PC-3 (cell line): ENCODE measurements around the gene ZFC3H1. TPM values are rescaled to one million over a fixed set of nuclear protein-coding genes. Genes with fewer than 3 reads are reported as not detected.
"Not testable (repeated sequence)": the region's sequence is repeated elsewhere in the genome, so short reads cannot be mapped to it uniquely, and the experiment has no call there.

Experiments used
- ATAC-seq: fragments of 200-7000 bp; cut with Tn5 transposase; 2 replicates; pipeline ENCODE4 v1.9.1; 2020; ENCODE audit warnings: mild to moderate bottlenecking, moderate library complexity
- BruUV-seq: library from RNA; stranded (reverse); fragments of 400-500 nt; replicated peaks from 2 replicates; lab custom pipeline; 2021; lab: Mats Ljungman, UMichigan
- CTCF ChIA-PET: fragments of 300-600 bp; sonication (Branson Sonifier 250); formaldehyde crosslinking; loops from one replicate; lab custom pipeline; 2022; ENCODE audit warnings: antibody characterized with exemption; lab: Charles Lee
- POLR2A ChIA-PET: fragments of 300-600 bp; sonication (Branson Sonifier 250); formaldehyde crosslinking; loops from one replicate; lab custom pipeline; 2022; ENCODE audit warnings: antibody characterized with exemption; ENCODE audit not compliant: unreplicated experiment; lab: Charles Lee
- DNase-seq: peaks from one replicate; pipeline ENCODE4 v3.0.0-alpha.2; 2015
- H2AFZ ChIP-seq: fragments of 300-600 bp; sonication (generic); 2 replicates; pipeline ENCODE4 v1.6.0; 2016; ENCODE audit warnings: antibody characterized with exemption, low read length
- H3F3A ChIP-seq: fragments of 300-600 bp; sonication (generic); one replicate; pipeline ENCODE4 v1.6.0; 2017; ENCODE audit warnings: antibody characterized with exemption, low read length, control low read depth, mild to moderate bottlenecking; ENCODE audit not compliant: unreplicated experiment
- H3K27ac ChIP-seq: fragments of 300-600 bp; sonication (generic); 2 replicates; pipeline ENCODE4 v1.5.1; 2016; ENCODE audit warnings: mild to moderate bottlenecking, low read length
- H3K27me3 ChIP-seq: fragments of 300-600 bp; sonication (generic); 2 replicates; pipeline ENCODE4 v1.6.1; 2016; ENCODE audit warnings: low read length, mixed read lengths
- H3K36me3 ChIP-seq: fragments of 300-600 bp; sonication (generic); 2 replicates; pipeline ENCODE4 v1.6.1; 2016; ENCODE audit warnings: low read depth, mixed run types, low read length, mixed read lengths
- H3K4me1 ChIP-seq: fragments of 300-600 bp; sonication (generic); 2 replicates; pipeline ENCODE4 v1.5.1; 2016; ENCODE audit warnings: low read length; ENCODE audit not compliant: insufficient read depth
- H3K4me2 ChIP-seq: fragments of 300-600 bp; sonication (generic); 2 replicates; pipeline ENCODE4 v1.6.0; 2016; ENCODE audit warnings: low read length
- H3K4me3 ChIP-seq: fragments of 300-600 bp; sonication (generic); 2 replicates; pipeline ENCODE4 v1.5.1; 2016; ENCODE audit warnings: mild to moderate bottlenecking, low read length, mixed read lengths
- H3K79me2 ChIP-seq: fragments of 300-600 bp; sonication (generic); 2 replicates; pipeline ENCODE4 v1.6.1; 2017; ENCODE audit warnings: low read length, mixed read lengths
- H3K9ac ChIP-seq: fragments of 300-600 bp; sonication (generic); 2 replicates; pipeline ENCODE4 v1.6.0; 2016; ENCODE audit warnings: mild to moderate bottlenecking, low read length
- H3K9me2 ChIP-seq: fragments of 300-600 bp; sonication (generic); replicated peaks from 2 replicates; pipeline ENCODE4 v1.6.1; 2016; ENCODE audit warnings: mixed run types, low read length, mixed read lengths
- H3K9me3 ChIP-seq: fragments of 300-600 bp; sonication (generic); 2 replicates; pipeline ENCODE4 v1.6.1; 2016; ENCODE audit warnings: low read length, mixed read lengths
- H4K20me1 ChIP-seq: fragments of 300-600 bp; sonication (generic); 2 replicates; pipeline ENCODE4 v1.6.1; 2016; ENCODE audit warnings: low read length, mixed read lengths
- EZH2 ChIP-seq: fragments of 300-600 bp; sonication (generic); IDR thresholded peaks from one replicate; pipeline ENCODE4 v1.6.1; 2017; ENCODE audit warnings: antibody characterized with exemption, mild to moderate bottlenecking, low read length; ENCODE audit not compliant: unreplicated experiment
- EZH2phosphoT487 ChIP-seq: fragments of 300-600 bp; sonication (generic); IDR thresholded peaks from 2 replicates; pipeline ENCODE4 v1.6.1; 2018; ENCODE audit warnings: mild to moderate bottlenecking, antibody characterized with exemption, low read length, borderline replicate concordance
- intact Hi-C: fragments of 100-400 bp; cut with micrococcal nuclease; formaldehyde crosslinking; loops from 2 replicates; pipeline ENCODE4 v1.9.0; 2023
- total RNA-seq: library from RNA; depleted of rRNA; stranded (reverse); fragments of >200 nt; gene quantifications from 2 replicates; pipeline ENCODE4 v1.2.3, GENCODE V29; 2014
- TF ChIP-seq, protein P1 (sequence below): fragments of 300-600 bp; sonication (generic); conservative IDR thresholded peaks from 2 replicates; pipeline ENCODE4 v1.5.1; 2017; ENCODE audit warnings: antibody characterized with exemption, low read depth, mild to moderate bottlenecking, low read length

Gene ZFC3H1
- total RNA-seq, 1 experiment from 2014 or later, result 13.7 TPM

DNA sequence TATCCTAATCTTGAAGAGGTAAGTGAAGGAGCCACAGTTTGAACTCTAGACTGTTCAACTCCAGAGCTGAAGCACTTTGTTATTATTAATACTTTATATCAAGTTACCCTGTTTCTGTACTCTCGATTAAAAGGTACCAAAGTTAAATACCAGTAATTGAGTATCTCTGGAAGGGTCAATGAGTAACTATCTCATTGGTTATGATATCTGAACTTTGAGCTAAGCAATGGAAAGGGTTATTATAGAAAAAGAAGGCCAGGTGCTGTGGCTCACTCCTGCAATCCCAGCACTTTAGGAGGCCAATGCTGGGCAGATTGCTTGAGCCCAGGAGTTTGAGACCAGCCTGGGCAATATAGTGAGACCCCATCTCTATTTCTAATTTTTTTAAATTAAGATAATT, 32.1 kb upstream of the ZFC3H1 start:
- intact Hi-C loops, result no loop called here
- no peaks in the 10 kb centered on the region for H3K79me2 ChIP-seq
- TF ChIP-seq EZH2 (no peak), EZH2phosphoT487 (no peak)
- TF ChIP-seq, protein P1, sequence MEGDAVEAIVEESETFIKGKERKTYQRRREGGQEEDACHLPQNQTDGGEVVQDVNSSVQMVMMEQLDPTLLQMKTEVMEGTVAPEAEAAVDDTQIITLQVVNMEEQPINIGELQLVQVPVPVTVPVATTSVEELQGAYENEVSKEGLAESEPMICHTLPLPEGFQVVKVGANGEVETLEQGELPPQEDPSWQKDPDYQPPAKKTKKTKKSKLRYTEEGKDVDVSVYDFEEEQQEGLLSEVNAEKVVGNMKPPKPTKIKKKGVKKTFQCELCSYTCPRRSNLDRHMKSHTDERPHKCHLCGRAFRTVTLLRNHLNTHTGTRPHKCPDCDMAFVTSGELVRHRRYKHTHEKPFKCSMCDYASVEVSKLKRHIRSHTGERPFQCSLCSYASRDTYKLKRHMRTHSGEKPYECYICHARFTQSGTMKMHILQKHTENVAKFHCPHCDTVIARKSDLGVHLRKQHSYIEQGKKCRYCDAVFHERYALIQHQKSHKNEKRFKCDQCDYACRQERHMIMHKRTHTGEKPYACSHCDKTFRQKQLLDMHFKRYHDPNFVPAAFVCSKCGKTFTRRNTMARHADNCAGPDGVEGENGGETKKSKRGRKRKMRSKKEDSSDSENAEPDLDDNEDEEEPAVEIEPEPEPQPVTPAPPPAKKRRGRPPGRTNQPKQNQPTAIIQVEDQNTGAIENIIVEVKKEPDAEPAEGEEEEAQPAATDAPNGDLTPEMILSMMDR, result no peak
- H3K27me3 ChIP-seq, result no peaks in the 10 kb centered on the region
- H3K36me3 ChIP-seq, result peaks cover 6% of the 10 kb centered on the region; the same call in 1 of the 2 replicates
- no TSS peak for BruUV-seq
- DNase-seq (no peak), ATAC-seq (no peak)
- H3K9ac ChIP-seq, result no peak overlapping the region
- no peak overlapping the region for H2AFZ ChIP-seq
- no peaks in the 10 kb centered on the region for H3K9me3 ChIP-seq
- no peak overlapping the region for H3K4me3 ChIP-seq
- POLR2A ChIA-PET, result no interaction called here
- no peaks in the 10 kb centered on the region for H3K9me2 ChIP-seq
- no peaks in the 10 kb centered on the region for H3K4me1 ChIP-seq
- CTCF ChIA-PET, result no interaction called here
- no peak overlapping the region for H3K27ac ChIP-seq
- H3K4me2 ChIP-seq, result no peak overlapping the region
- H3F3A ChIP-seq, result no peaks in the 10 kb centered on the region
- no peaks in the 10 kb centered on the region for H4K20me1 ChIP-seq

DNA sequence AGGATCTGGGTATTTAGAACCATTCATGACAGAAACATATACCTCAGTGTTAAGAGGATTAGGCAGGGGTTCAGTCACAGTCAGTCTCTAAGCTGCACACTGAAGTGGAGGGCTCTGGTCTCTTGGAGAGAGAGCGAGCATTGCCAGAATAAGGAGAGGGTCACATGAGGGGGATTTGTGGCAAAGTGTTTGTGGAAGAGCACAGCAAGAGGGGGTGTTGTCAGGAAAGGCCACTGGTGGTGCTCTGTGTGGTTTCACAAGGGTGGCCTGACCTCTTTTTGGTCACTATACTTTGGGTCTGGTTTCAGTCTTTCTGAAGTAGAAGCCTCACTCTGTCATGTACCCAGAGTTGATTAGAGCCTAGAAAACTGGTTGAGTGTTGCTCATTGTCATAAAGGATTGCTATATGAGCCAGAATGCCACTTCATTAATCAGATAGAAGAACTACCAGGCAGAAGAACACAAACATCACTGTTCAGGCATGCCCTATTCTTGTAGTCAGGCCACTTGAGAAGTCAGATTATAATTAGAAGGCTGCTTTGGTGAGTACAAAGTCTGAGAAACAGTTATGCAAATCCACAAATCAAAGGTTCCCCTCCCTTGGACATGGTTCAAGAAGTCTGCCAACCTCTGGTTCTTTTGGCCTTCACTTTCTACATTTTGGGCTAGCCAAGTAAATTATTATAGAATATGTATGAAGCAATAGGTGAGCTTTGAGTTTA, 30.6 kb upstream of the ZFC3H1 start:
- no peak overlapping the region for H3K4me3 ChIP-seq
- H3K9me3 ChIP-seq, result no peaks in the 10 kb centered on the region
- H3K9me2 ChIP-seq, result no peaks in the 10 kb centered on the region
- ATAC-seq, result no peak
- no peaks in the 10 kb centered on the region for H3K4me1 ChIP-seq
- H3K79me2 ChIP-seq, result no peaks in the 10 kb centered on the region
- TF ChIP-seq EZH2 (no peak), EZH2phosphoT487 (no peak)
- TF ChIP-seq, protein P1, result no peak
- ChIA-PET POLR2A (no interaction called here), CTCF (no interaction called here)
- intact Hi-C loops, result no loop called here
- no peak overlapping the region for H3K9ac ChIP-seq
- H4K20me1 ChIP-seq, result no peaks in the 10 kb centered on the region
- BruUV-seq, result no TSS peak
- no peaks in the 10 kb centered on the region for H3F3A ChIP-seq
- no peak overlapping the region for H2AFZ ChIP-seq
- no peak for DNase-seq
- no peaks in the 10 kb centered on the region for H3K36me3 ChIP-seq
- no peak overlapping the region for H3K27ac ChIP-seq
- H3K4me2 ChIP-seq, result no peak overlapping the region
- H3K27me3 ChIP-seq, result no peaks in the 10 kb centered on the region

DNA sequence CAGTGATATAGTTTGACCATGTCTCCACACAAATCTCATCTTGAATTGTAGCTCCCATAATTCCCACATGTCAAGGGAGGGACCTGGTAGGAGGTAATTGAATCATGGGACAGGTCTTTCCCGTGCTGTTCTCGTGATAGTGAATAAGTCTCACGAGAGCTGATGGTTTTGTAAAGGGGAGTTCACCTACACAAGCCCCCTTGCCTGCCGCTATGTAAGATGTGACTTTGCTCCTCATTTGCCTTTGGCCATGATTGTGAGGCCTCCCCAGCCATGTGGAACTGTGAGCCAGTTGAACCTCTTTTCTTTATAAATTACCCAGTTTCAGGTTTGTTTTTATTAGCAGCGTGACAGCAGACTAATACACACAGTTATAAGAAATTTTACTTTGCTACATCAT, 30.0 kb upstream of the ZFC3H1 start:
- H3K9me2 ChIP-seq, H3K9ac ChIP-seq, CTCF ChIA-PET, H3K4me2 ChIP-seq, DNase-seq, BruUV-seq, H3F3A ChIP-seq, H3K79me2 ChIP-seq, H3K36me3 ChIP-seq, H3K4me1 ChIP-seq, H3K9me3 ChIP-seq, ATAC-seq, H4K20me1 ChIP-seq, H2AFZ ChIP-seq, intact Hi-C loops, H3K27me3 ChIP-seq, H3K27ac ChIP-seq, H3K4me3 ChIP-seq, POLR2A ChIA-PET: not testable (repeated sequence)
